G401 (cell line): Measurements from ENCODE around the gene CHRFAM7A. TPM values are rescaled to one million over a fixed set of nuclear protein-coding genes. Genes with fewer than 3 reads are reported as not detected.
"Not testable (repeated sequence)": the region's sequence is repeated elsewhere in the genome, so short reads cannot be mapped to it uniquely, and the experiment has no call there.

Source experiments
- DNase-seq: peaks from one replicate; pipeline ENCODE4 v3.0.0-alpha.2; 2015; ENCODE audit warnings: low spot score
- in situ Hi-C: cut with HindIII; loops from 2 replicates; pipeline ENCODE4 v1.10.0; 2016; ENCODE audit warnings: low sequenced_read_pairs, mixed read lengths
- total RNA-seq: library from RNA; depleted of rRNA; stranded (reverse); fragments of >200 nt; shearing (Covaris generic); gene quantifications from 2 replicates; pipeline ENCODE4 v1.2.3, GENCODE V29; 2014; rRNA removed

Gene CHRFAM7A
- total RNA-seq, 1 experiment from 2014 or later: not detected

DNA sequence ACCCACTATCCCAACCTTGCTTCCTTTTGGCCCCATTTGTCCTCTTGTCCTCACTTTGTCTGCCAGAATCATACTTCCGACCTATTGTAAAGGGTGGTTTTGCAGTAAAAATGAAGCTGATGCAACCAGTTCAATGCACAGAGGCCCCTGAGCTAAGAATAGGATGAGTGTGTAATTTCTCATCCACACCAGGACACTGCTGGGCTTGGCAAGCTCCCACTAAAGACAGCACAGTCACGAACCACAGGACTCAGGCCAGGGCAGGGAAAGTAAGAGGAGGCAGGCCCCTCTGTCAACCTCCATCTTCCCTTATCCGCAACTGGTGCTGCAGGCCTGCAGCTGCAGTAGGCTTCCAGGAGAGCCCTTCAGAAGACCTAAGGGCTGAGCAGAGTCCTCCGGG lies 56.8 kb downstream of the CHRFAM7A start:
- in situ Hi-C loops, DNase-seq: not testable (repeated sequence)

DNA sequence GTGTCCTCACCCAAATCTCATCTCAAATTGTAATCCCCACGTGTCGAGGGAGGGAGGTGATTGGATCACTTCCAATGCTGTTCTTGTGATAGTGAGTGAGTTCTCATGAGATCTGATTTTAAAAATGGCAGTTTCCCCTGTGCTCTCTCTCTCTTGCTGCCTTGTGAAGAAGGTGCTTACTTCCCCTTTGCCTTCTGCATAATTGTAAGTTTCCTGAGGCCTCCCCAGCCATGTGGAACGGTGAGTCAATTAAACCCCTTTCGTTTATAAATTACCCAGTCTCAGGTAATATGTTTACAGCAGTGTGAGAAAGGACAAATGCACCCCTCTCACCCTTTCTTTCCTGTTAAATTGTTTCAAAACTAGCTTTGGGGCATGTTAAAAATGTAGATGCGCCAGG lies 59.2 kb downstream of the CHRFAM7A start:
- DNase-seq, in situ Hi-C loops: not testable (repeated sequence)

DNA sequence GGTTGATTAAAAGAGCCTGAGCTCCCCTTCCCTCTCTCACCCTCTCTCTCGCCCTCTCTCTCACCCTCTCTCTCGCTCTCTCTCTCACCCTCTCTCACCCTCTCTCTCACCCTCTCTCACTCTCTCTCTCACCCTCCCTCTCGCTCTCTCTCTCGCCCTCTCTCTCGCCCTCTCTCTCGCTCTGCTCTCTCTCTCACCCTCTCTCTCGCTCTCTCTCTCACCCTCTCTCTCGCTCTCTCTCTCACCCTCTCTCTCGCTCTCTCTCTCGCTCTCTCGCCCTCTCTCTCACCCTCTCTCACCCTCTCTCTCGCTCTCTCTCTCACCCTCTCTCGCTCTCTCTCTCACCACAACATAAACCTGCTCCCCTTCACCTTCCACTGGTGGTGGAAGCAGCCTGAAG lies 67.2 kb downstream of the CHRFAM7A start:
- in situ Hi-C loops, DNase-seq: not testable (repeated sequence)

DNA sequence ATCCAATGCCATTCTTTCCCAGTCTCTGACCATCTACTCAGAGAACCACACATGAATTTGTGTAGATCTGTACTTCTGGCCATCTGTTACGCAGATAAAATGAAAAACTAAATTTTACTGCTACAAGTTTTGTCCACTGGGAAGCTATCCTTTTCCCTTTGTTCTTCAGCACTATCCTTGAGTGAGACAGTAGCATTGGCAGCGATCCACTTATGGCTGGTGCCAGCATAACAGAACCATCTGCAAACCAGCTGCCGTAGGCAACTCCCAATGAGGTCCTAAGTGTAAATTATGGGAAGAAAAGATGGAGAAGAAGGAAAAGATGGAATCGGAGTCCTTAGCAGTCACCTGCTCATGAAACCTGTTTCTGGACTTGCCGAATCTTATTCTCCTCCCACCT lies 72.3 kb downstream of the CHRFAM7A start:
- in situ Hi-C loops: not testable (repeated sequence)

DNA sequence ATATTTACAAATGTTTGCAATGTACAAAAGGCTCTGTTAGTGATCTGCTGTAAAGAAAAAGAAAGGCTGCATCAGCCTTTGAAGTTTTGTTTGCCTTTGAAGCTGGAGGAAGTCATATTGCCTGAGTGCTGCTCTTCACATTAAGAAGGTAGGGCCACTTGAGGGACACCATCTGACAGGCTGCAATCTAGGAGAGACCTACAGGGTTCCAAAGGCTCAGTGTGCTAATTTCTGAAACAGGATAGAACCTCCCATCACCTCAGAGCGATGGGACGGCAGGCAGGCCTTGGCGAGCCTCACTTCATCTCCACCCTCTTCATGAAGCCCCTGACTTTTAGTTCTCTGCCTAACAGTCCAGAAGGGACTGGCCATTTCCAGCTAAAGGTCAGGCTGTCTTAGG lies 77.6 kb downstream of the CHRFAM7A start:
- in situ Hi-C loops, DNase-seq: not testable (repeated sequence)

More for the DNA sequence above, 72.3 kb downstream of the CHRFAM7A start:
- DNase-seq: not testable (repeated sequence)

DNA sequence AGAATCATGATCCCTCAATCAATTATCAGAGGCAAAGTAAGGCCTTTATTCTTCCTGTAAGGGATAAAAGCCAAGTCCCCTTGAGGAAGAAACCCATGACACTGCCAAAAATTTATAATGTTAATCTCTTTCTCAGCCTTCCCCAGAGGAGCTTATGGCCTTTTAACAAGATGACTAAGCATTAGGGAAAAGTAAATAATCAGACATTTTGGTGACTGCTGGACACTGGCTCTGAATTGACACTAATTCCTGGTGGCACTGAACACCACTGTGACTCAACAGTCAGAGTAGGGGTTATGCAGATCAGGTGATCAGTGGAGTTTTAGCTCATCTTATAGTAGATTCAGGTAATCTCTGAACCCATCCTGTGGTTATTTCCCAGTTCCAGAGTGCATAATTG lies 82.8 kb downstream of the CHRFAM7A start:
- DNase-seq, in situ Hi-C loops: not testable (repeated sequence)

Other genes starting within 250 kb of the CHRFAM7A start
- gene GOLGA8R, start 20.7 kb upstream of the CHRFAM7A start, total RNA-seq: not detected in 2 replicates
- gene GOLGA8Q, start 158.5 kb upstream of the CHRFAM7A start, total RNA-seq: not detected in 2 replicates
- gene GOLGA8H, start 210.5 kb upstream of the CHRFAM7A start, total RNA-seq: not detected in 2 replicates